ENCODE data around the gene TM4SF20.
A peak's percentile ranks its signal among the peaks of the same experiment; 100 is the strongest.

The TM4SF20 gene

DNA sequence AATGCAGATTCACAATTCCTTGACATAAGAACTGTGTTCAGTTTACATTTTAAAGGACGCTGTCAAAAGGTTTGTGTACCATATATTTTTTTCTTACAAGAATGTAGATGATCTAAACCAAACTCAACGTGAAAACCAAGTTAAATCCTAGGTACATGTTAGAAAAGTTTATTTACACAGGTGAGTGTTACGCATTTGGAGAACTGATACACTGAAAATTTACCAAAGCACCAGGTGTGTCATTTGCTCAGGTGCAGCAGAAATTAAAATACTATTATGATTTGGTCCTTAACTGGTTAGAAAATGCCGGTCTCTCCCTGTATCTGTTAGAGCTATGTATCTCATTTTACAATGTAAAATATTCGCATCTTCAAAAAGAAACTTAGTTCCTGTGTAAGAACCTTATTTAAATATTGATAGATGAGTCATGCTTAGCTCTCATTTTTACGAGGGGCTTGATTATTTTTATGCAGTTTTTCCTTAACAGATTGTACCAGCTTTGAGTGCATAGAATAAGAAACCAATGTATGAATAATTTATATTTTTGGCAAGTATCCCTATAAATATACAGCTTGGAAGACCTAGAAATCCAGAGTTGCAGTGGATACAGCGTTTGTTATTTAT, 29.0 kb downstream of the TM4SF20 start:
- H3K27me3 ChIP-seq (ENCODE audit: control insufficient read depth, insufficient read depth, low read length), result no peaks in the 10 kb centered on the region

GRCh38 chr2:227348324-227348723, 30.8 kb downstream of the TM4SF20 start:
- Histone ChIP-seq H3K9me3 (ENCODE audit: control insufficient read depth, low read length) (no peaks in the 10 kb centered on the region), H3K27me3 (ENCODE audit: control insufficient read depth, insufficient read depth, low read length) (no peaks in the 10 kb centered on the region), H3K4me3 (ENCODE audit: low read length) (no peak overlapping the region), H3K4me1 (ENCODE audit: control insufficient read depth, insufficient read depth, low read length) (no peaks in the 10 kb centered on the region), H3K9ac (ENCODE audit: low read length) (no peak overlapping the region), H3K36me3 (ENCODE audit: control insufficient read depth, insufficient read depth, low read length) (no peaks in the 10 kb centered on the region)

More for the DNA sequence above, 29.0 kb downstream of the TM4SF20 start:
- Histone ChIP-seq H3K36me3 (ENCODE audit: control insufficient read depth, insufficient read depth, low read length) (no peaks in the 10 kb centered on the region), H3K4me3 (ENCODE audit: low read length) (no peak overlapping the region), H3K9ac (ENCODE audit: low read length) (no peak overlapping the region), H3K9me3 (ENCODE audit: control insufficient read depth, low read length) (no peaks in the 10 kb centered on the region), H3K4me1 (ENCODE audit: control insufficient read depth, insufficient read depth, low read length) (no peaks in the 10 kb centered on the region)

GRCh38 chr2:227347117-227347516, 32.0 kb downstream of the TM4SF20 start:
- Histone ChIP-seq H3K9me3 (ENCODE audit: control insufficient read depth, low read length) (no peaks in the 10 kb centered on the region), H3K36me3 (ENCODE audit: control insufficient read depth, insufficient read depth, low read length) (no peaks in the 10 kb centered on the region), H3K9ac (ENCODE audit: low read length) (no peak overlapping the region), H3K4me1 (ENCODE audit: control insufficient read depth, insufficient read depth, low read length) (no peaks in the 10 kb centered on the region), H3K27me3 (ENCODE audit: control insufficient read depth, insufficient read depth, low read length) (no peaks in the 10 kb centered on the region), H3K4me3 (ENCODE audit: low read length) (no peak overlapping the region)

- no peaks in the 10 kb centered on the region for H3K36me3 ChIP-seq (ENCODE audit: control insufficient read depth, insufficient read depth, low read length)
- H3K9ac ChIP-seq (ENCODE audit: low read length), result no peak overlapping the region
- no peaks in the 10 kb centered on the region for H3K9me3 ChIP-seq (ENCODE audit: control insufficient read depth, low read length)
- H3K27me3 ChIP-seq (ENCODE audit: control insufficient read depth, insufficient read depth, low read length), result no peaks in the 10 kb centered on the region
- no peak overlapping the region for H3K4me3 ChIP-seq (ENCODE audit: low read length)
- H3K4me1 ChIP-seq (ENCODE audit: control insufficient read depth, insufficient read depth, low read length), result no peaks in the 10 kb centered on the region
These were observed 34.9 kb downstream of the TM4SF20 start for GRCh38 chr2:227344231-227344630.

GRCh38 chr2:227341553-227341952, 37.6 kb downstream of the TM4SF20 start:
- H3K4me1 ChIP-seq (ENCODE audit: control insufficient read depth, insufficient read depth, low read length), result no peaks in the 10 kb centered on the region
- no peaks in the 10 kb centered on the region for H3K36me3 ChIP-seq (ENCODE audit: control insufficient read depth, insufficient read depth, low read length)
- no peak overlapping the region for H3K4me3 ChIP-seq (ENCODE audit: low read length)
- no peaks in the 10 kb centered on the region for H3K9me3 ChIP-seq (ENCODE audit: control insufficient read depth, low read length)
- H3K9ac ChIP-seq (ENCODE audit: low read length), result no peak overlapping the region
- H3K27me3 ChIP-seq (ENCODE audit: control insufficient read depth, insufficient read depth, low read length), result no peaks in the 10 kb centered on the region

DNA sequence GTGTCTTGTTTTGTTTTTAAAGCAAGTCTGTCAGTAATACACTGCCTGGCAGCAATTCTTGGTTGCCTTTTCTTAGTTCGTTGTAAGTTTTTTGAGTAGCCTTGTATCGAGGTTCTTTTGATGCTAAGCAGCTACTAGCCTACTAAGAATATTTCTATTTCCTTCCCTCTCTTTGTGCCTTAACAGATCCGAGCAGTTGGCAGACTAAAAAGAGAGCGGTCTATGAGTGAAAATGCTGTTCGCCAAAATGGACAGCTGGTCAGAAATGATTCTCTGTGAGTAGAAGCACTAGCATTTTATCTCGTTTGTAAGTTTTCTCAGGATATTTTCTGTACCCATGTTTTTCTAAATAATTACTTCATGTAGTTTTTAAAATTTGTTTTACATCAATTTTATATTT, 39.0 kb downstream of the TM4SF20 start:
- Histone ChIP-seq H3K9me3 (ENCODE audit: control insufficient read depth, low read length) (no peaks in the 10 kb centered on the region), H3K36me3 (ENCODE audit: control insufficient read depth, insufficient read depth, low read length) (no peaks in the 10 kb centered on the region), H3K4me1 (ENCODE audit: control insufficient read depth, insufficient read depth, low read length) (no peaks in the 10 kb centered on the region), H3K4me3 (ENCODE audit: low read length) (no peak overlapping the region), H3K9ac (ENCODE audit: low read length) (no peak overlapping the region), H3K27me3 (ENCODE audit: control insufficient read depth, insufficient read depth, low read length) (no peaks in the 10 kb centered on the region)

DNA sequence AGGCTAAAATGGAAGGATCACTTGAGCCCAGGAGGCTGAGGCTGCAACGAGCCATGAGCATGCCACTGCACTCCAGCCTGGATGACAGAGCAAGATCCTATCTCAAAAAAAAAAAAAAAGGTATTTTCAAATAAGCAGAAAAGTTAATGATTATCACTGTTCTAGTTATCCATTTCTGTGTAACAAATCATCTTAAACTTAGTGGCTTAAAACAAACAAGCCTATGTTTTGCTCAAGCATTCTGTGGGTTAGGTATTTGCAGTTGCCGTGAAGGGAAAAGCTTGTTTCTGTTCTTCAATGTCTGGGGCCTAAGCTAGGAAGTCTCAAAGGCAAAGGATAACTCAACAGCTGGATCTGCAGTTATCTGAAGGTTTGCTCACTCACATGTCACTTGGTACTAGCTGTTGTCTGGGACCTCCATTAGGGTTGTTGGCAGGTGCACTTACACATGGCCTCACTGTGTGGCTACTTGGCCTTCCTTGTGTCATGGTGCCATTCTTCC, 40.0 kb downstream of the TM4SF20 start:
- no peaks in the 10 kb centered on the region for H3K27me3 ChIP-seq (ENCODE audit: control insufficient read depth, insufficient read depth, low read length)
- H3K4me1 ChIP-seq (ENCODE audit: control insufficient read depth, insufficient read depth, low read length), result peaks cover 3% of the 10 kb centered on the region
- no peak overlapping the region for H3K9ac ChIP-seq (ENCODE audit: low read length)

DNA sequence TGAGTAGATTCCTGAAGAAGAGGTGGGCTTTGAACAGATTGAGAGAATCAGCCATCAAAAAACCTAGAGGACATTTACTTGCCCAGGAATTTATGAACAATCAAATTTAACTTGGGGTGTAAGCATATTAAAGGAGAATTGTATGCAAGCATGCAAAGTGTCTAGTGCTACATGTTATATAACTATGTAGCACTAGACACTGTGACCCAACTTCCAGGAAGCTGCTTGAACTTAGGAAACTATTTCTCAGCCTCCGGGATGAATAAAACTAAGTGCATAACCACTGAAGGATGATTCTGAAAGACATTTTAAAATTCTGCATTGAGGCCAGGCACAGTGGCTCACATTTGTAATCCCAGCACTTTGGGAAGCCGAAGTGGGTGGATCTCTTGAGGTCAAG, 41.7 kb downstream of the TM4SF20 start:
- peaks cover 9% of the 10 kb centered on the region for H3K4me1 ChIP-seq (ENCODE audit: control insufficient read depth, insufficient read depth, low read length)
- no peak overlapping the region for H3K4me3 ChIP-seq (ENCODE audit: low read length)
- H3K36me3 ChIP-seq (ENCODE audit: control insufficient read depth, insufficient read depth, low read length), result no peaks in the 10 kb centered on the region
- H3K9ac ChIP-seq (ENCODE audit: low read length), result no peak overlapping the region
- H3K9me3 ChIP-seq (ENCODE audit: control insufficient read depth, low read length), result no peaks in the 10 kb centered on the region
- H3K27me3 ChIP-seq (ENCODE audit: control insufficient read depth, insufficient read depth, low read length), result no peaks in the 10 kb centered on the region

More for the DNA sequence above, 40.0 kb downstream of the TM4SF20 start:
- H3K36me3 ChIP-seq (ENCODE audit: control insufficient read depth, insufficient read depth, low read length), result no peaks in the 10 kb centered on the region
- H3K9me3 ChIP-seq (ENCODE audit: control insufficient read depth, low read length), result no peaks in the 10 kb centered on the region
- no peak overlapping the region for H3K4me3 ChIP-seq (ENCODE audit: low read length)

GRCh38 chr2:227335713-227336112, 43.4 kb downstream of the TM4SF20 start:
- H3K36me3 ChIP-seq (ENCODE audit: control insufficient read depth, insufficient read depth, low read length), result no peaks in the 10 kb centered on the region
- H3K4me1 ChIP-seq (ENCODE audit: control insufficient read depth, insufficient read depth, low read length), result peaks cover 9% of the 10 kb centered on the region
- no peak overlapping the region for H3K9ac ChIP-seq (ENCODE audit: low read length)
- no peaks in the 10 kb centered on the region for H3K27me3 ChIP-seq (ENCODE audit: control insufficient read depth, insufficient read depth, low read length)
- H3K4me3 ChIP-seq (ENCODE audit: low read length), result no peak overlapping the region
- H3K9me3 ChIP-seq (ENCODE audit: control insufficient read depth, low read length), result no peaks in the 10 kb centered on the region

DNA sequence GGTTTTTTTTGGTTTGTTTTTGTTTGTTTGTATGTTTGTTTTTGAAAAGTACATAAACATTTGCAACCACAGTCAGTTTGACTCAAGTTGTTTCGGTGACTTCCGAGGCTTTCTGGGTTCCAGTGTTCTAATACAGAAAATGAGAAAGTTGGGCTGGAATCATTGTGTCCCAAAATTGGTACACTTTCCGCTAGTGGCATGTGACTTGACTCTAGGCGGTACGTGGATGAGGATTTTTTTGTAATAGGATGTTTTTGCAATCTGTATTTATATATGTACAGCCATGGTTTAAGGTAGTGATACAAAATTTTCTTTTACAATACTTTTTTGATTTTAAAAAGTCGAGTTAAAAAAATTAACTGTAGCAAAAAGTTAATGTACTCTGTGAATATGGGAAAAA, 52.3 kb downstream of the TM4SF20 start:
- Histone ChIP-seq H3K27me3 (ENCODE audit: control insufficient read depth, insufficient read depth, low read length) (no peaks in the 10 kb centered on the region), H3K4me3 (ENCODE audit: low read length) (no peak overlapping the region), H3K9me3 (ENCODE audit: control insufficient read depth, low read length) (no peaks in the 10 kb centered on the region), H3K9ac (ENCODE audit: low read length) (no peak overlapping the region), H3K4me1 (ENCODE audit: control insufficient read depth, insufficient read depth, low read length) (no peaks in the 10 kb centered on the region), H3K36me3 (ENCODE audit: control insufficient read depth, insufficient read depth, low read length) (no peaks in the 10 kb centered on the region)

- H3K9me3 ChIP-seq (ENCODE audit: control insufficient read depth, low read length), result no peaks in the 10 kb centered on the region
- H3K4me1 ChIP-seq (ENCODE audit: control insufficient read depth, insufficient read depth, low read length), result no peaks in the 10 kb centered on the region
- H3K27me3 ChIP-seq (ENCODE audit: control insufficient read depth, insufficient read depth, low read length), result no peaks in the 10 kb centered on the region
- no peaks in the 10 kb centered on the region for H3K36me3 ChIP-seq (ENCODE audit: control insufficient read depth, insufficient read depth, low read length)
- H3K9ac ChIP-seq (ENCODE audit: low read length), result peak overlapping the region; percentile 83
- peak overlapping the region; percentile 64 for H3K4me3 ChIP-seq (ENCODE audit: low read length)
These were observed 53.3 kb downstream of the TM4SF20 start for GRCh38 chr2:227325839-227326195.

DNA sequence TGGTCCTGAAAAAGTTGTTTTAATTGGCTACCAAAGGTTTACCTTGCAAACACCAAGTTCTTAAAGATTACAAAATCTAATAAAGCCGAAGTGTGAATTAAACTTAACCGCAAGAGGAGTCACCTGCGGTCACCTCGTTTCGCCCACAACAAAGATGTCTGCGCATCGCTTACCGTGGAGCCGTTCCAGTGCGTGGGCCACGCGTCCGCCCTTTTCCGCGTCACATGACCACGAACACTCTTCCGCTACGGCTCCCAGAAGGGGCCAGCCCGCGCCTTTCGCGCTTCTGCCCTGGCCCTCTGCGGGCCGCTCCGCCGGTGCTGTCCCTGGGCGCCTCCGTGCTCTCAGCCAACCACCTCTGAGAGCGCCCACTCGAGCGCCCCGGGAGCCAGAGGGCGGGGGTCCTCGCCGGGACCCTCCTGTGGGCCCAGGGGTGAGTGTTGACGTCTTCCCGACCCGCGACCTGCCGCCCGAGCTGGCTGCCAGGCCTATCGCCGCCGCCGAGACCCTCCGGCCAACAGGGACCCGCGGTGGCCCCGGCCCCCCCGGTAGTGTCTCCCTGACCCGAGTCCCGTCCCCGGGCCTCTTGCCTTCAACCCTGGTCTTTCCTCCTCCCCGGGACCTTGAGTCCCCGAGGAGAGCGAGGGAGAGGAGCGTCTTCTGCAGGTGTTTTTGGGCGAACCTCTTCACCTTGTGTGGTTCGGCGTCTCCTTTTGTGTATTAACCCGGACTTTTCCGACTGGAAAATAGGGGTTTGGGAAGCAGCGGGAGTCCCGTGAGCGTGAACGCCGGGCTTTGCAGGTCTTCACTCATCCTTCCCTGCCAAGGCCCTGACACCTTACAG, 53.9 kb downstream of the TM4SF20 start, which contains the start of gene MFF:
TSS of gene MFF (plus strand) at position 257 of the 844 bp plus-strand sequence. CDS start 5,415 bp downstream, outside the sequence.
- Histone ChIP-seq H3K9ac (ENCODE audit: low read length) (peak within 1 kb of the TSS; percentile 83), H3K36me3 (ENCODE audit: control insufficient read depth, insufficient read depth, low read length) (no peaks in the 10 kb centered on the region), H3K4me3 (ENCODE audit: low read length) (peak within 1 kb of the TSS; percentile 64), H3K4me1 (ENCODE audit: control insufficient read depth, insufficient read depth, low read length) (no peaks in the 10 kb centered on the region), H3K9me3 (ENCODE audit: control insufficient read depth, low read length) (no peaks in the 10 kb centered on the region), H3K27me3 (ENCODE audit: control insufficient read depth, insufficient read depth, low read length) (no peaks in the 10 kb centered on the region)

All from mucosa of stomach (tissue), 1 donor.